Measurements from ENCODE around the gene MKS1. TPM values are rescaled to one million over a fixed set of nuclear protein-coding genes. Genes with fewer than 3 reads are reported as not detected.
A peak's percentile ranks its signal among the peaks of the same experiment; 100 is the strongest.

The MKS1 gene
- total RNA-seq: 13.6 TPM

- peak; percentile 99 for ATAC-seq
These were observed at the start of gene MKS1 for GRCh38 chr17:58219007-58219788. Gene MKS1, minus strand, starts transcription at chr17:58219255. Its CDS starts 25 bp downstream, at chr17:58219230.

GRCh38 chr17:58268326-58268725 lies 49.3 kb upstream of the MKS1 start:
- no peak for ATAC-seq

GRCh38 chr17:58267347-58268324 lies 48.6 kb upstream of the MKS1 start:
- no peak for ATAC-seq

GRCh38 chr17:58265902-58266875 lies 47.1 kb upstream of the MKS1 start:
- no peak for ATAC-seq

- no peak for ATAC-seq
These were observed 46.2 kb upstream of the MKS1 start for GRCh38 chr17:58265271-58265670.

- no peak for ATAC-seq
These were observed 45.5 kb upstream of the MKS1 start for GRCh38 chr17:58264407-58265103.

- no peak for ATAC-seq
These were observed 44.7 kb upstream of the MKS1 start for GRCh38 chr17:58263773-58264172.

- ATAC-seq: no peak
These were observed 43.1 kb upstream of the MKS1 start for GRCh38 chr17:58262149-58262548.

GRCh38 chr17:58254803-58255202 lies 35.7 kb upstream of the MKS1 start:
- no peak for ATAC-seq

GRCh38 chr17:58253082-58253481 lies 34.0 kb upstream of the MKS1 start:
- ATAC-seq: no peak

GRCh38 chr17:58252141-58252540 lies 33.1 kb upstream of the MKS1 start:
- ATAC-seq: no peak

GRCh38 chr17:58250344-58251011 lies 31.4 kb upstream of the MKS1 start:
- no peak for ATAC-seq

- peak; percentile 79 for ATAC-seq
These were observed 30.4 kb upstream of the MKS1 start for GRCh38 chr17:58249270-58250133.

GRCh38 chr17:58248955-58249269 lies 29.9 kb upstream of the MKS1 start:
- ATAC-seq: no peak

- no peak for ATAC-seq
These were observed 28.7 kb upstream of the MKS1 start for GRCh38 chr17:58247511-58248363.

- ATAC-seq: no peak
These were observed 27.7 kb upstream of the MKS1 start for GRCh38 chr17:58246781-58247180.

- no peak for ATAC-seq
These were observed 27.2 kb upstream of the MKS1 start for GRCh38 chr17:58246104-58246740.

GRCh38 chr17:58245428-58246103 lies 26.5 kb upstream of the MKS1 start:
- no peak for ATAC-seq
